ENCODE data around the gene DEF6. TPM values are rescaled to one million over a fixed set of nuclear protein-coding genes. Genes with fewer than 3 reads are reported as not detected.

The DEF6 gene
- total and polyA plus RNA-seq, 2 of the 8 experiments (the other 6 are each of a cell fraction or from before 2014, with no cell fraction given) = 3.3 to 4.1 TPM

DNA sequence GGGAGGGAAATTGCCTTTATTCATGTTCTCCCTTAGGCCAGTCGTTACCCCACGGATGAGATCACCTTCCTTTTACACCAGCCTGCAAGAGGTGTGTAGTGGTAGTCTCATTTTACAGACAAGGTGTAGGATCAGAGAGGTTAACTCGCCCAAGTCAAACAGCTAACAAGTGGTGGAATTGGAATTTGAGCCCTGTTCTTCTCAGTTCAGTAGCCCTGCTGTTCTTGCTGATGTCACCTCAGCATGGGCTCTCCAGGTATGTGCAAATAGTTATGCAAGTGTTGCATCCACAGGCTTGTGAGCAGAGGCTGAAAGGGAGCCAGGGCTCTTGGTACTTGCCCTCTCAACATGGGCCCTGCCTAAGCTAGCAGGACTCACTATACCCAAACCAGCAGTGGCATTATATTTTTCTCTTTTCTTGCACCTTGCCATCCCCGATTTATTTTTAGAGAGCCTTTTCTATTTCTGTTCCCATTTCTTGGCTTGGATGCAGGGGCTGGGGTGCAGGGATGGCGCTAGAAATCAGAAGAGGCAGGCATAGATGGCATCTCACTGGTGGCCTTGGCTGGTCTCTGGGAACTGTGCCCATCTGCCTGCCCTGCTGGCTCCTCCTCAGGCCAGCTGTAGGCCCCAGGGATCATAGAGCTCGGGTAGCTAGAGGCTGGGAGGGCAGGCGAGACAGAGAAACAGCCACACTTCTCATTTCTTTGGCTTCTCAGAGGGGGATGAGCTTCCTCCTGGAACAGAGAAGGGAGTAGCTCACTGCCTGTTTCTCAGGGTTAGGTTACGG is 62.9 kb downstream of the DEF6 start (continued):
- peak; percentile 69 for TF ChIP-seq NANOG (IDR thresholded peaks at IDR 0.05; ENCODE audit: insufficient read depth, low read depth, low read length, poor library complexity, severe bottlenecking)
- TF ChIP-seq EP300 (IDR thresholded peaks at IDR 0.05; ENCODE audit: borderline replicate concordance in 1 of 2, low read depth in 2 of 2, low read length in 2 of 2) = peak in 1 of 2 experiments; percentile 85; a peak in 1 of 3 replicates
- TF ChIP-seq CEBPB (IDR thresholded peaks at IDR 0.05; ENCODE audit: low read depth, low read length) = peak; percentile 94
- TF ChIP-seq, protein P1, sequence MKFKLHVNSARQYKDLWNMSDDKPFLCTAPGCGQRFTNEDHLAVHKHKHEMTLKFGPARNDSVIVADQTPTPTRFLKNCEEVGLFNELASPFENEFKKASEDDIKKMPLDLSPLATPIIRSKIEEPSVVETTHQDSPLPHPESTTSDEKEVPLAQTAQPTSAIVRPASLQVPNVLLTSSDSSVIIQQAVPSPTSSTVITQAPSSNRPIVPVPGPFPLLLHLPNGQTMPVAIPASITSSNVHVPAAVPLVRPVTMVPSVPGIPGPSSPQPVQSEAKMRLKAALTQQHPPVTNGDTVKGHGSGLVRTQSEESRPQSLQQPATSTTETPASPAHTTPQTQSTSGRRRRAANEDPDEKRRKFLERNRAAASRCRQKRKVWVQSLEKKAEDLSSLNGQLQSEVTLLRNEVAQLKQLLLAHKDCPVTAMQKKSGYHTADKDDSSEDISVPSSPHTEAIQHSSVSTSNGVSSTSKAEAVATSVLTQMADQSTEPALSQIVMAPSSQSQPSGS (IDR thresholded peaks at IDR 0.05; ENCODE audit: low read length) = peak; percentile 92
